Gastrocnemius medialis (tissue), 4 donors: Measurements from ENCODE around the gene CLMP. TPM values are rescaled to one million over a fixed set of nuclear protein-coding genes. Genes with fewer than 3 reads are reported as not detected.

Source experiments
- ATAC-seq, 2 donors: fragments of 150-250 bp; one replicate each; pipeline ENCODE4 v1.9.1; 2016
- DNase-seq, 2 donors: peaks; one replicate each; pipeline ENCODE4 v3.0.0-alpha.2; 2019
- H3K27ac ChIP-seq, 4 donors: fragments of 200-600 bp; sonication (generic); 1 replicate in 1 of 4; 2 replicates in 3 of 4; pipeline ENCODE4 v1.5.1; 2016 to 2018; ENCODE audit warnings: mild to moderate bottlenecking in 2 of 4, moderate library complexity in 1 of 4
- H3K27me3 ChIP-seq, 3 donors: fragments of 200-600 bp; sonication (generic) in 2 of 3; 1 replicate in 1 of 3; 2 replicates in 2 of 3; pipeline versions ENCODE4 v1.5.1 to v1.6.0; 2016 to 2019; ENCODE audit warnings: mild to moderate bottlenecking in 1 of 3, moderate library complexity in 1 of 3
- H3K36me3 ChIP-seq, 2 donors: fragments of 200-600 bp; sonication (generic) in 1 of 2; one replicate each; pipeline ENCODE4 v1.5.1; 2017 to 2018
- H3K4me1 ChIP-seq, 2 donors: fragments of 200-600 bp; sonication (generic) in 1 of 2; one replicate each; pipeline ENCODE4 v1.5.1; 2016 to 2017; ENCODE audit warnings: mild to moderate bottlenecking in 2 of 2
- H3K4me3 ChIP-seq, 4 donors: fragments of 200-600 bp; sonication (generic) in 3 of 4; 1 replicate in 1 of 4; 2 replicates in 3 of 4; pipeline ENCODE4 v1.5.1; 2016 to 2019; ENCODE audit warnings: mild to moderate bottlenecking in 2 of 4
- H3K9me3 ChIP-seq, 3 donors: fragments of 200-600 bp; sonication (generic) in 2 of 3; 1 replicate in 1 of 3; 2 replicates in 2 of 3; pipeline ENCODE4 v1.5.1; 2016 to 2019
- CTCF ChIP-seq, 5 experiments: fragments of 450-650 bp in 3 of 5; fragments of 200-600 bp in 2 of 5; sonication (generic) in 2 of 5; IDR thresholded peaks in 4 of 5; conservative IDR thresholded peaks in 1 of 5; 1 replicate in 4 of 5; 2 replicates in 1 of 5; pipeline ENCODE4 v1.5.1; 2016 to 2019; ENCODE audit warnings: antibody characterized with exemption in 5 of 5, mild to moderate bottlenecking in 3 of 5, moderate library complexity in 3 of 5
- POLR2A ChIP-seq, 2 donors: fragments of 450-650 bp; IDR thresholded peaks; one replicate each; pipeline ENCODE4 v1.6.1; 2017; ENCODE audit warnings: antibody characterized with exemption in 2 of 2, mild to moderate bottlenecking in 2 of 2, moderate library complexity in 2 of 2
- in situ Hi-C, 4 donors: fragments of 200-750 bp; cut with MboI; loops; one replicate each; pipeline versions ENCODE4 v1.15.0 to v1.8.0; 2017; ENCODE audit warnings: low sequenced_read_pairs in 4 of 4
- intact Hi-C: fragments of 100-400 bp; cut with DNase I; formaldehyde crosslinking; loops from one replicate; pipeline ENCODE4 v1.15.1; 2023; ENCODE audit warnings: low total_unique reads
- total RNA-seq, 4 donors: library from RNA; depleted of rRNA; stranded (reverse); fragments of >200 nt; gene quantifications; one replicate each; pipeline versions ENCODE4 v1.1.0 to v1.2.3, GENCODE V29; 2016

CLMP gene
- total RNA-seq, 4 donors from 2014 or later = 2.3 to 12.5 (median 4.4) TPM

- intact Hi-C loops = no loop called here
- Histone ChIP-seq H3K27ac (no peak overlapping the region), H3K36me3 (no peaks in the 10 kb centered on the region), H3K9me3 (no peaks in the 10 kb centered on the region), H3K4me3 (no peak overlapping the region), H3K4me1 (no peaks in the 10 kb centered on the region), H3K27me3 (peaks cover 9 to 42% (median 38%) of the 10 kb centered on the region in 3 donors)
- no peak for DNase-seq
- in situ Hi-C loops = no loop called here
- no peak for TF ChIP-seq CTCF (IDR thresholded peaks at IDR 0.05 in 4 of 5, conservative IDR thresholded peaks at IDR 0.05 in 1 of 5)
- no peak for TF ChIP-seq POLR2A (IDR thresholded peaks at IDR 0.05)
- no peak for ATAC-seq
Observed at GRCh38 chr11:123185326-123185725, 9.7 kb downstream of the CLMP start.

GRCh38 chr11:123184531-123184930, 10.5 kb downstream of the CLMP start:
- in situ Hi-C loops (no loop called here), intact Hi-C loops (no loop called here)
- H3K36me3 ChIP-seq = no peaks in the 10 kb centered on the region
- no peak overlapping the region for H3K27ac ChIP-seq
- no peak overlapping the region for H3K4me3 ChIP-seq
- H3K4me1 ChIP-seq = no peaks in the 10 kb centered on the region
- DNase-seq = no peak
- TF ChIP-seq CTCF (IDR thresholded peaks at IDR 0.05 in 4 of 5, conservative IDR thresholded peaks at IDR 0.05 in 1 of 5) (no peak), POLR2A (IDR thresholded peaks at IDR 0.05) (no peak)
- ATAC-seq = no peak
- H3K27me3 ChIP-seq = peaks cover 7 to 34% (median 33%) of the 10 kb centered on the region in 3 donors
- H3K9me3 ChIP-seq = no peaks in the 10 kb centered on the region

- H3K36me3 ChIP-seq = no peaks in the 10 kb centered on the region
- in situ Hi-C loops (no loop called here), intact Hi-C loops (no loop called here)
- H3K9me3 ChIP-seq = no peaks in the 10 kb centered on the region
- no peak for DNase-seq
- H3K4me1 ChIP-seq = no peaks in the 10 kb centered on the region
- no peak for TF ChIP-seq CTCF (IDR thresholded peaks at IDR 0.05 in 4 of 5, conservative IDR thresholded peaks at IDR 0.05 in 1 of 5)
- no peak for TF ChIP-seq POLR2A (IDR thresholded peaks at IDR 0.05)
- no peak overlapping the region for H3K4me3 ChIP-seq
- no peak for ATAC-seq
- no peak overlapping the region for H3K27ac ChIP-seq
- peaks cover 5 to 30% (median 26%) of the 10 kb centered on the region in 3 donors for H3K27me3 ChIP-seq
Observed at GRCh38 chr11:123183391-123184099, 11.5 kb downstream of the CLMP start.

GRCh38 chr11:123181767-123182500, 13.1 kb downstream of the CLMP start:
- H3K27ac ChIP-seq = no peak overlapping the region

More at GRCh38 chr11:123181767-123182500, 13.1 kb downstream of the CLMP start:
- peaks cover 5 to 18% (median 17%) of the 10 kb centered on the region in 3 donors for H3K27me3 ChIP-seq
- no peaks in the 10 kb centered on the region for H3K9me3 ChIP-seq
- no peaks in the 10 kb centered on the region for H3K36me3 ChIP-seq
- intact Hi-C loops (no loop called here), in situ Hi-C loops (no loop called here)
- DNase-seq = no peak
- H3K4me1 ChIP-seq = no peaks in the 10 kb centered on the region
- TF ChIP-seq POLR2A (IDR thresholded peaks at IDR 0.05) (no peak), CTCF (IDR thresholded peaks at IDR 0.05 in 4 of 5, conservative IDR thresholded peaks at IDR 0.05 in 1 of 5) (no peak)
- no peak for ATAC-seq
- H3K4me3 ChIP-seq = no peak overlapping the region
